Subcutaneous abdominal adipose tissue (tissue), 5 donors: Measurements from ENCODE around the gene CAPS2.

ENCODE experiments used
- H3K27ac ChIP-seq: one replicate; pipeline ENCODE4 v1.7.0; 2013; ENCODE audit warnings: low read depth, mild to moderate bottlenecking, inconsistent platforms, low read length, moderate library complexity
- H3K27me3 ChIP-seq, 5 donors: one replicate each; pipeline ENCODE4 v1.7.0; 2013; ENCODE audit warnings: low read length in 5 of 5, inconsistent platforms in 1 of 5; ENCODE audit not compliant: control insufficient read depth in 5 of 5, insufficient read depth in 4 of 5
- H3K36me3 ChIP-seq, 5 donors: one replicate each; pipeline ENCODE4 v1.7.0; 2013; ENCODE audit warnings: low read length in 5 of 5; ENCODE audit not compliant: control insufficient read depth in 5 of 5, insufficient read depth in 5 of 5
- H3K4me1 ChIP-seq, 5 donors: one replicate each; pipeline ENCODE4 v1.7.0; 2013; ENCODE audit warnings: low read length in 5 of 5, mild to moderate bottlenecking in 3 of 5, moderate library complexity in 1 of 5; ENCODE audit not compliant: control insufficient read depth in 5 of 5, insufficient read depth in 5 of 5
- H3K4me3 ChIP-seq, 5 donors: one replicate each; pipeline ENCODE4 v1.7.0; 2013; ENCODE audit warnings: low read length in 5 of 5, low read depth in 1 of 5
- H3K9ac ChIP-seq, 5 donors: one replicate each; pipeline ENCODE4 v1.7.0; 2013; ENCODE audit warnings: low read length in 5 of 5, mild to moderate bottlenecking in 4 of 5, moderate library complexity in 3 of 5
- H3K9me3 ChIP-seq, 5 donors: one replicate each; pipeline ENCODE4 v1.7.0; 2013; ENCODE audit warnings: low read length in 5 of 5; ENCODE audit not compliant: control insufficient read depth in 5 of 5
- donor health status: healthy.
- donor health status: healthy.
- donor health status: healthy.
- donor health status: healthy.
- donor health status: healthy.

CAPS2 gene

GRCh38 chr12:75275702-75276101 is 54.4 kb downstream of the CAPS2 start:
- no peaks in the 10 kb centered on the region for H3K9me3 ChIP-seq
- no peaks in the 10 kb centered on the region for H3K27me3 ChIP-seq
- no peak overlapping the region for H3K9ac ChIP-seq
- H3K4me1 ChIP-seq, result no peaks in the 10 kb centered on the region
- H3K4me3 ChIP-seq, result no peak overlapping the region
- H3K27ac ChIP-seq, result no peak overlapping the region
- no peaks in the 10 kb centered on the region for H3K36me3 ChIP-seq

- Histone ChIP-seq H3K9me3 (no peaks in the 10 kb centered on the region), H3K4me3 (no peak overlapping the region), H3K27me3 (no peaks in the 10 kb centered on the region), H3K27ac (no peak overlapping the region), H3K4me1 (no peaks in the 10 kb centered on the region), H3K36me3 (no peaks in the 10 kb centered on the region), H3K9ac (no peak overlapping the region)
These were observed 58.5 kb downstream of the CAPS2 start for GRCh38 chr12:75271576-75271975.

GRCh38 chr12:75270157-75270556 is 60.0 kb downstream of the CAPS2 start:
- Histone ChIP-seq H3K4me3 (no peak overlapping the region), H3K27ac (no peak overlapping the region), H3K27me3 (no peaks in the 10 kb centered on the region), H3K36me3 (no peaks in the 10 kb centered on the region), H3K9ac (no peak overlapping the region), H3K9me3 (peaks cover 0 to 8% (median 2%) of the 10 kb centered on the region in 5 donors), H3K4me1 (no peaks in the 10 kb centered on the region)

GRCh38 chr12:75269209-75269608 is 60.9 kb downstream of the CAPS2 start:
- H3K27ac ChIP-seq, result no peak overlapping the region
- no peak overlapping the region for H3K9ac ChIP-seq
- H3K4me3 ChIP-seq, result no peak overlapping the region
- H3K36me3 ChIP-seq, result no peaks in the 10 kb centered on the region
- H3K9me3 ChIP-seq, result peaks cover 0 to 8% (median 2%) of the 10 kb centered on the region in 5 donors
- no peaks in the 10 kb centered on the region for H3K4me1 ChIP-seq
- no peaks in the 10 kb centered on the region for H3K27me3 ChIP-seq

GRCh38 chr12:75260316-75260715 is 69.8 kb downstream of the CAPS2 start:
- Histone ChIP-seq H3K27ac (no peak overlapping the region), H3K4me3 (no peak overlapping the region), H3K4me1 (no peaks in the 10 kb centered on the region), H3K27me3 (no peaks in the 10 kb centered on the region), H3K36me3 (no peaks in the 10 kb centered on the region), H3K9me3 (peaks cover 0 to 2% (median 0%) of the 10 kb centered on the region in 5 donors), H3K9ac (no peak overlapping the region)

GRCh38 chr12:75259143-75259542 is 71.0 kb downstream of the CAPS2 start:
- no peak overlapping the region for H3K4me3 ChIP-seq
- no peaks in the 10 kb centered on the region for H3K4me1 ChIP-seq
- H3K27me3 ChIP-seq, result no peaks in the 10 kb centered on the region
- no peaks in the 10 kb centered on the region for H3K9me3 ChIP-seq
- H3K36me3 ChIP-seq, result no peaks in the 10 kb centered on the region
- H3K9ac ChIP-seq, result no peak overlapping the region
- H3K27ac ChIP-seq, result no peak overlapping the region

- no peaks in the 10 kb centered on the region for H3K36me3 ChIP-seq
- no peaks in the 10 kb centered on the region for H3K27me3 ChIP-seq
- no peak overlapping the region for H3K27ac ChIP-seq
- no peaks in the 10 kb centered on the region for H3K4me1 ChIP-seq
- H3K4me3 ChIP-seq, result peak overlapping the region in 1 of 5 donors; percentile 13
- no peaks in the 10 kb centered on the region for H3K9me3 ChIP-seq
- H3K9ac ChIP-seq, result no peak overlapping the region
These were observed 72.6 kb downstream of the CAPS2 start for GRCh38 chr12:75257510-75257909.

GRCh38 chr12:75245108-75245507 is 85.0 kb downstream of the CAPS2 start:
- H3K9ac ChIP-seq, result no peak overlapping the region
- no peak overlapping the region for H3K27ac ChIP-seq
- no peak overlapping the region for H3K4me3 ChIP-seq
- H3K27me3 ChIP-seq, result no peaks in the 10 kb centered on the region
- no peaks in the 10 kb centered on the region for H3K36me3 ChIP-seq
- peaks cover 0 to 8% (median 4%) of the 10 kb centered on the region in 5 donors for H3K9me3 ChIP-seq
- H3K4me1 ChIP-seq, result no peaks in the 10 kb centered on the region

- peaks cover 0 to 15% (median 4%) of the 10 kb centered on the region in 5 donors for H3K9me3 ChIP-seq
- H3K36me3 ChIP-seq, result no peaks in the 10 kb centered on the region
- no peak overlapping the region for H3K9ac ChIP-seq
- no peaks in the 10 kb centered on the region for H3K27me3 ChIP-seq
- no peak overlapping the region for H3K4me3 ChIP-seq
- no peaks in the 10 kb centered on the region for H3K4me1 ChIP-seq
- H3K27ac ChIP-seq, result no peak overlapping the region
These were observed 90.1 kb downstream of the CAPS2 start for GRCh38 chr12:75239987-75240386.

- Histone ChIP-seq H3K4me1 (no peaks in the 10 kb centered on the region), H3K9ac (no peak overlapping the region), H3K4me3 (no peak overlapping the region), H3K36me3 (no peaks in the 10 kb centered on the region), H3K27ac (no peak overlapping the region), H3K27me3 (no peaks in the 10 kb centered on the region), H3K9me3 (peaks cover 0 to 11% (median 4%) of the 10 kb centered on the region in 5 donors)
These were observed 93.9 kb downstream of the CAPS2 start for GRCh38 chr12:75236206-75236605.

- H3K4me3 ChIP-seq, result no peak overlapping the region
- H3K4me1 ChIP-seq, result no peaks in the 10 kb centered on the region
- H3K36me3 ChIP-seq, result no peaks in the 10 kb centered on the region
- H3K9me3 ChIP-seq, result peaks cover 0 to 1% (median 0%) of the 10 kb centered on the region in 5 donors
- no peak overlapping the region for H3K9ac ChIP-seq
- H3K27me3 ChIP-seq, result no peaks in the 10 kb centered on the region
- no peak overlapping the region for H3K27ac ChIP-seq
These were observed 103.0 kb downstream of the CAPS2 start for GRCh38 chr12:75227132-75227531.
